Measurements from ENCODE around the gene SIPA1L2.

The SIPA1L2 gene

GRCh38 chr1:232621050-232621449 lies 8.9 kb downstream of the SIPA1L2 start:
- TF ChIP-seq, protein P1, sequence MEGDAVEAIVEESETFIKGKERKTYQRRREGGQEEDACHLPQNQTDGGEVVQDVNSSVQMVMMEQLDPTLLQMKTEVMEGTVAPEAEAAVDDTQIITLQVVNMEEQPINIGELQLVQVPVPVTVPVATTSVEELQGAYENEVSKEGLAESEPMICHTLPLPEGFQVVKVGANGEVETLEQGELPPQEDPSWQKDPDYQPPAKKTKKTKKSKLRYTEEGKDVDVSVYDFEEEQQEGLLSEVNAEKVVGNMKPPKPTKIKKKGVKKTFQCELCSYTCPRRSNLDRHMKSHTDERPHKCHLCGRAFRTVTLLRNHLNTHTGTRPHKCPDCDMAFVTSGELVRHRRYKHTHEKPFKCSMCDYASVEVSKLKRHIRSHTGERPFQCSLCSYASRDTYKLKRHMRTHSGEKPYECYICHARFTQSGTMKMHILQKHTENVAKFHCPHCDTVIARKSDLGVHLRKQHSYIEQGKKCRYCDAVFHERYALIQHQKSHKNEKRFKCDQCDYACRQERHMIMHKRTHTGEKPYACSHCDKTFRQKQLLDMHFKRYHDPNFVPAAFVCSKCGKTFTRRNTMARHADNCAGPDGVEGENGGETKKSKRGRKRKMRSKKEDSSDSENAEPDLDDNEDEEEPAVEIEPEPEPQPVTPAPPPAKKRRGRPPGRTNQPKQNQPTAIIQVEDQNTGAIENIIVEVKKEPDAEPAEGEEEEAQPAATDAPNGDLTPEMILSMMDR (IDR thresholded peaks at IDR 0.05; ENCODE audit: insufficient read depth, low read length, poor library complexity, severe bottlenecking), result no peak
- no peak for DNase-seq (ENCODE audit: extremely low read depth, insufficient read length)
- Histone ChIP-seq H3K36me3 (ENCODE audit: control insufficient read depth, insufficient read depth, low read length) (no peaks in the 10 kb centered on the region), H3K4me3 (replicated peaks; ENCODE audit: low read depth, low read length) (no peak overlapping the region), H3K27me3 (replicated peaks; ENCODE audit: control insufficient read depth, insufficient read depth, low read length) (no peaks in the 10 kb centered on the region; the same call in 1 of the 2 replicates)

DNA sequence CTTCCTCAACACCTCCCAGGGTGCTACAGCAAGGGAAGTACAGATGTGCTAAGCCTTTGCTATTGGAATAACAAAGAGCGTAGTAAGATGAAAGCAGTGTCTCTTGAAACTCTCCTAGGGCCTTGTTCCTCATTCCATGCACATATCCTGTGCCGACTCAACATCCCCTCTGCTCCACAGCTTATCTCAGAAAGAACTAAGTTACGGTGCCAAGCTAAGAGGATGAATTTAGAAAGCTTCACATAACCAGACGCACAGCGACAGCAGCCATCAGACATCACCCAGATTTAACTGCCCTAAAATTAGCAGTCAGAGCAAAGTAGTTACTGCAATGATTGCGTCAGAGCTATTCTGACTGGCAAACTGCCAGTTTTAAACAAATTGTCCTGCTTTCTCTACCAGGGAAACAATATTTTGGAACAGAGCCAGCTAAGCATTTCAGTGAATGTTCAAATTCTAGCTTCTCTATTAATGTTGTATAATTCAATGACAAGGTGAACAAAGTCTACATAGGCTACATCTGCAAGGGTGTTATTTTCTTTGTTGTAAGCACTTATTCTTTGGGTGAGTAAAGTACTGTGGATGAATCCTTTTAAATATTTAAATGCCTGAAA lies 9.5 kb downstream of the SIPA1L2 start:
- Histone ChIP-seq H3K36me3 (ENCODE audit: control insufficient read depth, insufficient read depth, low read length) (no peaks in the 10 kb centered on the region), H3K27me3 (replicated peaks; ENCODE audit: control insufficient read depth, insufficient read depth, low read length) (no peaks in the 10 kb centered on the region; the same call in 1 of the 2 replicates), H3K4me3 (replicated peaks; ENCODE audit: low read depth, low read length) (no peak overlapping the region)
- DNase-seq (ENCODE audit: extremely low read depth, insufficient read length), result no peak
- TF ChIP-seq, protein P1 (IDR thresholded peaks at IDR 0.05; ENCODE audit: insufficient read depth, low read length, poor library complexity, severe bottlenecking), result no peak

DNA sequence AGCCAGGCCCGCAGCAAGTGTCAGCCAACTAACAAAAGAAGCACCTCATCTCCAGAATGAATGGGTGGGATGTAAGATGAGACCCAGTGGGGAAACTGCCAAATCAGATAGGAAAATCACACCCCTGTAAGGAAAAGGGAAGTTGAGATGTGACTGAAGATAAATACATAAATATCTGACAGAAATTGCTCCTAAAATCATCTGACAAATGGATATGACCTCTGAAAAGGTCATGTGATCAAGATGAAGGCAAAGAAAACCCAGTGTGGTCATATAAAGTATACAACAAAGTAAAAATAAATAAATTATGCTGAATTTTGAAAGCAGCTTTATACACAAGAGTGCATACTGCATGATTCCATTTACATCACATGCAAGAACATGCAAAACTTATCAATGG lies 12.7 kb downstream of the SIPA1L2 start:
- no peak for DNase-seq (ENCODE audit: extremely low read depth, insufficient read length)
- no peaks in the 10 kb centered on the region for H3K27me3 ChIP-seq (replicated peaks; ENCODE audit: control insufficient read depth, insufficient read depth, low read length)
- TF ChIP-seq, protein P1 (IDR thresholded peaks at IDR 0.05; ENCODE audit: insufficient read depth, low read length, poor library complexity, severe bottlenecking), result no peak
- no peak overlapping the region for H3K4me3 ChIP-seq (replicated peaks; ENCODE audit: low read depth, low read length)
- H3K36me3 ChIP-seq (ENCODE audit: control insufficient read depth, insufficient read depth, low read length), result no peaks in the 10 kb centered on the region

GRCh38 chr1:232615306-232615800 lies 14.6 kb downstream of the SIPA1L2 start:
- Histone ChIP-seq H3K36me3 (ENCODE audit: control insufficient read depth, insufficient read depth, low read length) (no peaks in the 10 kb centered on the region), H3K4me3 (replicated peaks; ENCODE audit: low read depth, low read length) (no peak overlapping the region), H3K27me3 (replicated peaks; ENCODE audit: control insufficient read depth, insufficient read depth, low read length) (no peaks in the 10 kb centered on the region)
- TF ChIP-seq, protein P1 (IDR thresholded peaks at IDR 0.05; ENCODE audit: insufficient read depth, low read length, poor library complexity, severe bottlenecking), result no peak
- no peak for DNase-seq (ENCODE audit: extremely low read depth, insufficient read length)

DNA sequence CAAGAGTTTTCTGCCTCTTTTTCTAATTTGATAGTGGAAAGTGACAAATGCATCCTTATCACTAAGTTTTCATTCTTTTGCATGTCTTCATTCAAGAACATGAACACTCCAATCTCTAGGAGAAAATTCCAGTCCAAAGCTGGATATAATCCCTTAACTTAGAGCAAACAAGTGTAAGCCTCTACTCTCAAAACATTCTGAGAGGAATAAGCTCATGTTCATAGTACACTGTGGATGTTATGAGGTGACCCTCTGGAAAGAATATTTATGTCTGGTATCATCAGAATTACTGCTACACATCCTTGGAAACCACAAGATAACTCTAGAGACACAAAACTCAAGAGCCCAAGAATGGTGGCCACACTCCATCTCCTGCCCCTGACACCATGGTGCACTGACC lies 15.1 kb downstream of the SIPA1L2 start:
- Histone ChIP-seq H3K27me3 (replicated peaks; ENCODE audit: control insufficient read depth, insufficient read depth, low read length) (no peaks in the 10 kb centered on the region), H3K36me3 (ENCODE audit: control insufficient read depth, insufficient read depth, low read length) (no peaks in the 10 kb centered on the region), H3K4me3 (replicated peaks; ENCODE audit: low read depth, low read length) (no peak overlapping the region)
- TF ChIP-seq, protein P1 (IDR thresholded peaks at IDR 0.05; ENCODE audit: insufficient read depth, low read length, poor library complexity, severe bottlenecking), result no peak
- DNase-seq (ENCODE audit: extremely low read depth, insufficient read length), result no peak

All from GM06990 (cell line).